K562 (cell line): ENCODE data around the gene FSHR. TPM values are rescaled to one million over a fixed set of nuclear protein-coding genes. Genes with fewer than 3 reads are reported as not detected.
A peak's percentile ranks its signal among the peaks of the same experiment; 100 is the strongest.

Experiments
- ATAC-seq: fragments of 200-7000 bp; cut with Tn5 transposase; 3 replicates; pipeline ENCODE4 v1.9.1; 2020; ENCODE audit warnings: moderate library complexity
- BruUV-seq: library from RNA; stranded (reverse); fragments of 400-500 nt; replicated peaks from 2 replicates; lab custom pipeline; 2021; lab: Mats Ljungman, UMichigan
- CTCF ChIA-PET: fragments of 300-600 bp; formaldehyde crosslinking; extraction: SDS; loops from one replicate; lab custom pipeline; 2021; ENCODE audit warnings: low intra/inter-chr PET ratio; lab: Yijun Ruan, JAX
- POLR2A ChIA-PET: fragments of 300-600, 350-650 bp; sonication (Branson Sonifier 250); formaldehyde crosslinking; extraction: SDS; loops from one replicate; lab custom pipeline; 2021; ENCODE audit warnings: antibody characterized with exemption, inconsistent platforms; lab: Yijun Ruan, JAX
- DNase-seq, 4 experiments: peaks; one replicate each; pipeline versions ENCODE4 v3.0.0 to v3.0.0-alpha.2; 2011 to 2018; ENCODE audit warnings: low spot score in 3 of 4, mixed read lengths in 3 of 4; ENCODE audit errors: extremely low read depth in 1 of 4
- FAIRE-seq: peaks from 2 replicates; lab custom pipeline; 2011; peaks lifted over from hg19 to GRCh38; lab: Jason Lieb, UNC
- H2AFZ ChIP-seq: 2 replicates; pipeline ENCODE4 v1.6.0; 2011; ENCODE audit warnings: low read depth, low read length, control low read depth, inconsistent platforms
- H3K27ac ChIP-seq: fragments of 200-600 bp; 3 replicates; pipeline ENCODE4 v1.8.0; 2011; ENCODE audit warnings: low read depth, mild to moderate bottlenecking, control low read depth, inconsistent platforms, low read length, moderate library complexity, mixed read lengths; ENCODE audit errors: extremely low read depth
- H3K27me3 ChIP-seq, 2 experiments: fragments of 300-600 bp in 1 of 2; 2 replicates in 1 of 2; 3 replicates in 1 of 2; pipeline versions ENCODE4 v1.6.0 to v1.8.0; 2011; ENCODE audit warnings: inconsistent platforms in 2 of 2, low read length in 2 of 2, mild to moderate bottlenecking in 1 of 2, mixed read lengths in 1 of 2, moderate library complexity in 1 of 2; ENCODE audit not compliant: control insufficient read depth in 2 of 2, insufficient read depth in 2 of 2
- H3K36me3 ChIP-seq: fragments of 300-600 bp; 3 replicates; pipeline ENCODE4 v1.8.0; 2011; ENCODE audit warnings: mild to moderate bottlenecking, low read length, inconsistent platforms; ENCODE audit not compliant: control insufficient read depth, insufficient read depth
- H3K4me1 ChIP-seq, 2 experiments: fragments of 200-600 bp in 1 of 2; replicated peaks in 1 of 2; 2 replicates in 1 of 2; 3 replicates in 1 of 2; pipeline versions ENCODE4 v1.5.1 to v1.8.0; 2011; ENCODE audit warnings: inconsistent platforms in 2 of 2, low read length in 2 of 2, mild to moderate bottlenecking in 1 of 2, mixed read lengths in 1 of 2, moderate library complexity in 1 of 2; ENCODE audit not compliant: control insufficient read depth in 2 of 2, insufficient read depth in 2 of 2
- H3K4me2 ChIP-seq: 2 replicates; pipeline ENCODE4 v1.6.1; 2011; ENCODE audit warnings: low read length, control low read depth, inconsistent platforms, mixed read lengths; ENCODE audit not compliant: insufficient read depth
- H3K4me3 ChIP-seq: fragments of 200-600 bp; sonication (generic), shearing (Covaris generic); 2 replicates; pipeline ENCODE4 v1.5.1; 2016; ENCODE audit warnings: control low read depth, inconsistent platforms
- H3K79me2 ChIP-seq: fragments of 200-600 bp; 3 replicates; pipeline ENCODE4 v1.8.0; 2011; ENCODE audit warnings: low read length, inconsistent platforms; ENCODE audit not compliant: control insufficient read depth, insufficient read depth
- H3K9ac ChIP-seq, 2 experiments: 2 replicates each; pipeline versions ENCODE4 v1.6.0 to v1.6.1; 2011; ENCODE audit warnings: low read depth in 2 of 2, low read length in 2 of 2, control low read depth in 1 of 2, inconsistent platforms in 1 of 2, mild to moderate bottlenecking in 1 of 2, mixed read lengths in 1 of 2; ENCODE audit not compliant: insufficient read depth in 1 of 2
- H3K9me1 ChIP-seq: one replicate; pipeline ENCODE4 v1.6.0; 2011; ENCODE audit warnings: inconsistent platforms, mild to moderate bottlenecking, low read length, moderate library complexity; ENCODE audit not compliant: control insufficient read depth, insufficient read depth
- H3K9me3 ChIP-seq: replicated peaks from 2 replicates; pipeline ENCODE4 v1.5.1; 2011; ENCODE audit warnings: low read depth, low read length, inconsistent platforms; ENCODE audit not compliant: control insufficient read depth, insufficient read depth
- H4K20me1 ChIP-seq: replicated peaks from 2 replicates; pipeline ENCODE4 v1.6.1; 2011; ENCODE audit warnings: low read length, inconsistent platforms, mixed read lengths; ENCODE audit not compliant: control insufficient read depth, insufficient read depth
- MAX ChIP-seq: sonication (generic); formaldehyde crosslinking; IDR thresholded peaks from 2 replicates; pipeline ENCODE4 v1.9.0; 2022; ENCODE audit warnings: mild to moderate bottlenecking, missing genetic modification reagents
- RAD51 ChIP-seq: fragments of 450-650 bp; IDR thresholded peaks from 2 replicates; pipeline ENCODE4 v1.7.1; 2016; ENCODE audit warnings: low read depth, mild to moderate bottlenecking, borderline replicate concordance
- WGBS: fragments of 100-300 bp; shearing (Covaris generic); methylation state at CpG from one replicate; pipeline ENCODE4 v1.1.6; 2016; ENCODE audit warnings: low coverage, mixed read lengths; ENCODE audit not compliant: insufficient coverage; ENCODE audit errors: missing lambda C conversion rate; 5-methylcytosine and 5-hydroxymethylcytosine counted together
- in situ Hi-C: fragments of 300-500 bp; cut with MboI; formaldehyde crosslinking; loops from 4 replicates; pipeline ENCODE4 v1.15.0; 2018; ENCODE audit warnings: inconsistent platforms, mixed read lengths
- intact Hi-C: fragments of 100-400 bp; cut with micrococcal nuclease; formaldehyde crosslinking; loops from 2 replicates; pipeline ENCODE4 v1.14.2; 2022
- polyA plus RNA-seq, 8 experiments: library from polyadenylated mRNA; depleted of rRNA in 4 of 8; stranded (reverse) in 5 of 8; unstranded in 3 of 8; fragments of >200 nt; fragmentation: Nextera tagmentation in 2 of 8; fragmentation: Illumina TruSeq in 1 of 8; extraction: Ambion mirVana in 2 of 8; extraction: Trizol in 1 of 8; gene quantifications; 2 replicates each; pipeline versions ENCODE4 v1.2.1 to v1.2.3, GENCODE V29; 2011 to 2014; ENCODE audit warnings: inconsistent platforms in 1 of 8, missing spikeins in 1 of 8
- total RNA-seq, 7 experiments: library from RNA; depleted of rRNA in 6 of 7; stranded (reverse); fragments of >200 nt in 6 of 7; fragmentation: Illumina TruSeq in 2 of 7; extraction: Trizol in 2 of 7; gene quantifications; 2 replicates each; pipeline versions ENCODE4 v1.2.1 to v1.2.3, GENCODE V29; 2011 to 2021; ENCODE audit warnings: low replicate concordance in 1 of 7
- TF ChIP-seq, protein P1 (sequence below): fragments of 450-650 bp; formaldehyde crosslinking; IDR thresholded peaks from 2 replicates; pipeline ENCODE4 v1.4.0; 2020; ENCODE audit warnings: mild to moderate bottlenecking, mixed read lengths

The FSHR gene
- total and polyA plus RNA-seq, 9 of the 15 experiments (the other 6 are each of a cell fraction or from before 2014, with no cell fraction given), result not detected

DNA sequence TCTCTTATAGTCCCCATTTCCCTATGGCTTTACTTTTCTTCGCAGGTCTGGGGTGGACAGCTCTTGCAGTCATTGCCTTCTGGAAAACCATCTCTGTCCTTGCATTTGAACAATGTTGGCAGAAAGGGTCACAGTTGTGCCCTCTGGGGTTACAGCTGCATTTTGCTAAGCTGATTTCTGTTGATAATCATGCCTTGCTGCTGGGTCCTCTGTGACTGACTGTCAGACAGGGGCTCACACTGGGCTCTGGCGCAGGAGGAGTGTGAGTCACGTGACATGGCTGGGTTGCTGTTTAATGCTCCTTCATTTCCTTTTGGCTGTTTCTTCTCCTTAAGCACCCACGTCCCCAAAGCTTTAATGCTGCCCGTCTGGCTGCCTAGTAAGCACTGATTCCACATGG lies 202.2 kb downstream of the FSHR start:
- 0% methylated on average over 4 of the region's 5 CpGs for WGBS
- Histone ChIP-seq H4K20me1 (no peaks in the 10 kb centered on the region), H2AFZ (no peak overlapping the region), H3K4me2 (no peak overlapping the region), H3K27ac (no peak overlapping the region), H3K36me3 (no peaks in the 10 kb centered on the region), H3K9me3 (no peaks in the 10 kb centered on the region), H3K4me3 (no peak overlapping the region), H3K9ac (no peak overlapping the region), H3K79me2 (no peaks in the 10 kb centered on the region), H3K27me3 (no peaks in the 10 kb centered on the region), H3K9me1 (no peaks in the 10 kb centered on the region), H3K4me1 (no peaks in the 10 kb centered on the region)
- ATAC-seq, result no peak
- ChIA-PET POLR2A (no interaction called here), CTCF (no interaction called here)
- no peak for FAIRE-seq
- no peak for DNase-seq
- in situ Hi-C loops (loop anchor here (25.0 kb wide), 1 partner anchor 1535 kb away; no protein-coding TSS in a partner anchor), intact Hi-C loops (no loop called here)
- TF ChIP-seq, protein P1, sequence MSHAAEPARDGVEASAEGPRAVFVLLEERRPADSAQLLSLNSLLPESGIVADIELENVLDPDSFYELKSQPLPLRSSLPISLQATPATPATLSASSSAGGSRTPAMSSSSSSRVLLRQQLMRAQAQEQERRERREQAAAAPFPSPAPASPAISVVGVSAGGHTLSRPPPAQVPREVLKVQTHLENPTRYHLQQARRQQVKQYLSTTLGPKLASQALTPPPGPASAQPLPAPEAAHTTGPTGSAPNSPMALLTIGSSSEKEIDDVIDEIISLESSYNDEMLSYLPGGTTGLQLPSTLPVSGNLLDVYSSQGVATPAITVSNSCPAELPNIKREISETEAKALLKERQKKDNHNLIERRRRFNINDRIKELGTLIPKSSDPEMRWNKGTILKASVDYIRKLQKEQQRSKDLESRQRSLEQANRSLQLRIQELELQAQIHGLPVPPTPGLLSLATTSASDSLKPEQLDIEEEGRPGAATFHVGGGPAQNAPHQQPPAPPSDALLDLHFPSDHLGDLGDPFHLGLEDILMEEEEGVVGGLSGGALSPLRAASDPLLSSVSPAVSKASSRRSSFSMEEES, result peak; percentile 73
- TF ChIP-seq RAD51 (peak; percentile 27; the same call in 1 of the 2 replicates), MAX (CRISPR knock-in tag) (no peak)
- no TSS peak for BruUV-seq
